Measurements from ENCODE around the gene TAS2R14.

TAS2R14 gene, protein sequence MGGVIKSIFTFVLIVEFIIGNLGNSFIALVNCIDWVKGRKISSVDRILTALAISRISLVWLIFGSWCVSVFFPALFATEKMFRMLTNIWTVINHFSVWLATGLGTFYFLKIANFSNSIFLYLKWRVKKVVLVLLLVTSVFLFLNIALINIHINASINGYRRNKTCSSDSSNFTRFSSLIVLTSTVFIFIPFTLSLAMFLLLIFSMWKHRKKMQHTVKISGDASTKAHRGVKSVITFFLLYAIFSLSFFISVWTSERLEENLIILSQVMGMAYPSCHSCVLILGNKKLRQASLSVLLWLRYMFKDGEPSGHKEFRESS

DNA sequence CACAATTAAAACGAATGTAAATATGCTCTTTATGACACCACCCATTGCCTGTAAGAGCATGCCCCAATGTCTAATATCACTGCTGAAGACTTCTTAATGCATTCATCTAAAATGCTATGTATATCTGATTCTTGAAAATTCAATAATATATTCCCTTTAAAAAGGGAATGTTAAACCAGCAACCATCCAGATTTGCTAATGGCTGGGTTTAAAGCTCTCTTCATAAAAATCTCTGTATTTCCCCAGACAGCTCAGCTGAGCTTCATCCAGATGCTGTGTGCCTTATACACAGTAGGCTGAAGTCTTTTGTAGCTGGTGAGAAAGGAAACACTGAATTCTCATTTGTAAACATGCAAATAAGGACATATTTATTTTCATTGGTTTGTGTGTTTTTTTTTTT lies at the start of gene TAS2R14:
TSS of gene TAS2R14 (minus strand) at position 101 of the 400 bp plus-strand sequence. CDS start at position 45, 56 bp downstream.
- TF ChIP-seq, protein P1, sequence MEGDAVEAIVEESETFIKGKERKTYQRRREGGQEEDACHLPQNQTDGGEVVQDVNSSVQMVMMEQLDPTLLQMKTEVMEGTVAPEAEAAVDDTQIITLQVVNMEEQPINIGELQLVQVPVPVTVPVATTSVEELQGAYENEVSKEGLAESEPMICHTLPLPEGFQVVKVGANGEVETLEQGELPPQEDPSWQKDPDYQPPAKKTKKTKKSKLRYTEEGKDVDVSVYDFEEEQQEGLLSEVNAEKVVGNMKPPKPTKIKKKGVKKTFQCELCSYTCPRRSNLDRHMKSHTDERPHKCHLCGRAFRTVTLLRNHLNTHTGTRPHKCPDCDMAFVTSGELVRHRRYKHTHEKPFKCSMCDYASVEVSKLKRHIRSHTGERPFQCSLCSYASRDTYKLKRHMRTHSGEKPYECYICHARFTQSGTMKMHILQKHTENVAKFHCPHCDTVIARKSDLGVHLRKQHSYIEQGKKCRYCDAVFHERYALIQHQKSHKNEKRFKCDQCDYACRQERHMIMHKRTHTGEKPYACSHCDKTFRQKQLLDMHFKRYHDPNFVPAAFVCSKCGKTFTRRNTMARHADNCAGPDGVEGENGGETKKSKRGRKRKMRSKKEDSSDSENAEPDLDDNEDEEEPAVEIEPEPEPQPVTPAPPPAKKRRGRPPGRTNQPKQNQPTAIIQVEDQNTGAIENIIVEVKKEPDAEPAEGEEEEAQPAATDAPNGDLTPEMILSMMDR (IDR thresholded peaks at IDR 0.05), result no peak

DNA sequence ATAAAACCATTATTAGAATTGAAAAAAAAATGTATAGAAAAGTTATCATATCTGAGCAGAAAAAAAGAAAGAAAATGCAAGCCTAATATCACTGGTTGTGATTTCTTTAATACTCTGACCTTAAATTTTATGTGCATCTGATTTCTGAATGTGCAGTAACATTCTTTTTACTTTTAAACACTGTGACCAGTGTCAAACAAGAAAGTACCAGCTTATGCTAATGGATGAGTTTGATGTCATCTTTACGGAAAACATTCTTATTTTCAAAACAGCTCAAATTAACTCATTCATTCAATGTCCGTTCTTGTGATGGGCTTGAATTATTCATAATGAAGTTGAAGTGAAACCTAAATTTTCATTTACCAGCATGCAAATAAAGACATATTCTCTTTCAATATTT lies 47.7 kb upstream of the TAS2R14 start, which contains the start of gene TAS2R50:
TSS of gene TAS2R50 (minus strand) at position 101 of the 400 bp plus-strand sequence. CDS start at position 49, 52 bp downstream.
- TF ChIP-seq, protein P1 (IDR thresholded peaks at IDR 0.05), result no peak

DNA sequence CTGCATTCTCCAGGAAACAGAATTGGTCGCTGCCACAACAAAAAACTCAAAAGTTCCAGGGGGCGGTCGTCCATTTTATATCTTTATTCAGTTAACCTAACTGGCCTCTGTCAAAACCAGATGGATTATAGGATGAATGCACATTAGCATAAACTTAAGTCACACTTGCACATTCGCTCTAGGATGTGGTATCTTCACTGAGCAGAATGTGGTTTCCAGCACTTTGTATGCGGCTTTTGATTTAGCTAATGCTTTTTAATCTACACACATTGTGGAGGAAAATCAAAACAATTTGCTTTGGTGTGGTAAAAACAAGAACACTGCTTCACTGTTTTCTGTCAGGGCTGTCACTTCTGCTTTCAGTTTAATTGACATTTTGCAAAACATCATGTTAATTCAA lies 43.2 kb upstream of the TAS2R14 start:
- TF ChIP-seq, protein P1 (IDR thresholded peaks at IDR 0.05), result no peak

DNA sequence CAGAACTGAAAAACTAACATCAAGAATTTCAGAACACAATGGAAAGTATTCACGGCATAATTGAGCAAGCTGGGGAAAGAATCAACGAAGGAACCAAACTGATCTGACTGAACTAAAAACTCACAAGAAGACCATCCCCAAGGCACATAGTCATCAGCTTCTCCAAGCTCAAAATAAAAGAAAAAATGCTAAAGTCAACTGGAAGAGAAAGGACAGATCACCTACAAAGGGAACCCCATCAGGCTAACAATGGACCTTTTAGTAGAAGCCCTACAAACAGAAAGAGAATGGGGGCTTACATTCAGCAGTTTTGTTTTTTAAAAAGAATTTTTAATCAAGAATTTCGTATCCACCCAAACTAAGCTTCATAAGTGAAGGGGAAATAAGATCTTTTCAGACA lies 35.9 kb upstream of the TAS2R14 start:
- TF ChIP-seq, protein P1 (IDR thresholded peaks at IDR 0.05), result no peak

DNA sequence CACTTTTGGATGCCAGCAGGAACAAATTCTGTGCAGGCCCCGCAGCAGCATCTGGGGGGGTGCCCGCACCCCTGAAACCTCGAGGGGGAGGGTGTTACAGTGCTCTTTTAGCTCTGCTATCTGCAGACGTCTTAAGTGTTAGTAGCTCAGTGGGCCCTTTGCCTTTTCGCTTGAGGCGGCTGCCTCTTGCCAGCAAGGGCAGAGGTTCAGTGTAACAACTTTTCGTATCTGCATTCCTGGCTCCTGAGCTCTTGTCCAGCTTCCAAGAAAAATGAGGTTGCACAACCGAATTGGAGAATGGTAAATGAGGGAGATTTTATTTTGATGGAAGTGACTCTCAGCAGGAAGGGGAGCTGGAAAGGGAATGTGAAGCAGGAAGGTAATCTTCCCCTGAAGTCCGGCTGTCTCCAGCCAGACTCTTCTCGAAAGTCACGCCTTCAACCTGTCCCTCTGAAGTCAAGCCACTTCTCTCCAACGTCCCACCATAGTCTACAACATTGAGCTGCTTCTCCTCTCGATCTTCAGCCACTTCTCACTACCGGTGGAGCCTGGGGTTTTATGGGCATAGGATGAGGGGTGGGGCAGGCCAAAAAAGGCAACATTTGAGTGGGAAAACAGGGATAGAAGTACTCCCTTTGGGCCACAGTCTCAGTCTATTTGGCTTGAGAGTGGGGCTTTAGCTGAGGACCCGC lies 29.8 kb upstream of the TAS2R14 start:
- TF ChIP-seq, protein P1 (IDR thresholded peaks at IDR 0.05), result no peak

DNA sequence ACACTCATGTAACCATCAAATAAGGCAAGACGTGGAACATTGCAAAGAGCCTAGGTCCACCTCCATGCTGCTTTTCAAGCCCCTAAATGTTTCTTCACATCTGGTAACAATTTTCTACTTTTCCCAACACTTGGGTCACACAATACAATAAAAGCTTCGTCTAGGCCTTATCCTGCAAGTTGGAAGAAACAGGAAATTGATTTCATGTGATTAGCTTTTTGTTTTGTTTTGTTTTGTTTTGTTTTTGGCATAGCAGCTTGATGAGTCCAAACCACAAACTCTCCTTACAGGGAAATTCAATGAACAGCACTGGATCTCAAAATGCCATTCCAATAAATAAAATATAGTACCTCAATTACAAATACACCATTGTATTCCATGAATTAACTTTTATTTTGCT lies 28.3 kb upstream of the TAS2R14 start:
- TF ChIP-seq, protein P1 (IDR thresholded peaks at IDR 0.05), result no peak

DNA sequence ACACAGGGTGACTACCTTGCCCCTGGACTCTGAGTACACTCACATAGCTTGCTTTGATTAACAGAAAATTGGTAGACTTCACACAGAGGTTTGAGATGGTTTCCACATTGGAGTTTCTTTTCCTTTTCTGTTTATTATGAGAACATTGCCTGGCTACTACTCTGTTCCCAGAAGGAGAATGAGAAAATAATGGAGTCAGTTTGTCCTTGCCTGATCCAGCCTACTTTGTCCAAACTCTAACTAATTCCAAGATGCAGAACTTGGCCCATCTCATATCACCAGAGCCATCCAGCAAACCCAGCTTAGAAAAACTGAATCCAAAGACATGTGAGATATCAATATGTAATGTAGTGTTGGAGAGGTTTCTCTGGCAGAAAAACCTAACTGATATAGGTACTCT lies 27.3 kb upstream of the TAS2R14 start:
- TF ChIP-seq, protein P1 (IDR thresholded peaks at IDR 0.05), result no peak
